GM18909 (cell line): ENCODE results near the gene AUP1.
"Not testable (repeated sequence)": the region's sequence is repeated elsewhere in the genome, so short reads cannot be mapped to it uniquely, and the experiment has no call there.

Experiments used
- ATAC-seq: cut with Tn5 transposase; IDR thresholded peaks from one replicate; pipeline ENCODE4 v1.9.1; 2021; ENCODE audit warnings: mild to moderate bottlenecking; ENCODE audit not compliant: unreplicated experiment, poor library complexity

AUP1 gene

GRCh38 chr2:74501335-74502071 is 28.0 kb downstream of the AUP1 start:
- no peak for ATAC-seq

- no peak for ATAC-seq
These were observed 28.9 kb downstream of the AUP1 start for GRCh38 chr2:74500578-74500946.

- ATAC-seq, result no peak
These were observed 29.4 kb downstream of the AUP1 start for GRCh38 chr2:74499940-74500577.

GRCh38 chr2:74499267-74499939 is 30.1 kb downstream of the AUP1 start, which contains the start of gene LBX2:
Gene LBX2, minus strand, starts transcription at chr2:74499603. Its CDS starts 66 bp downstream, at chr2:74499537.
- no peak for ATAC-seq

- ATAC-seq, result no peak
These were observed 30.8 kb downstream of the AUP1 start for GRCh38 chr2:74498500-74499266.

GRCh38 chr2:74497777-74498499 is 31.6 kb downstream of the AUP1 start:
- ATAC-seq, result no peak

GRCh38 chr2:74496997-74497776 is 32.3 kb downstream of the AUP1 start:
- no peak for ATAC-seq

GRCh38 chr2:74495440-74495839 is 34.1 kb downstream of the AUP1 start:
- no peak for ATAC-seq

GRCh38 chr2:74493546-74493945 is 36.0 kb downstream of the AUP1 start:
- ATAC-seq, result no peak

GRCh38 chr2:74491648-74492544 is 37.6 kb downstream of the AUP1 start:
- no peak for ATAC-seq

- ATAC-seq, result no peak
These were observed 39.6 kb downstream of the AUP1 start for GRCh38 chr2:74489906-74490305.

- no peak for ATAC-seq
These were observed 40.6 kb downstream of the AUP1 start for GRCh38 chr2:74488643-74489481.

- ATAC-seq, result no peak
These were observed 43.4 kb downstream of the AUP1 start for GRCh38 chr2:74486141-74486540.

- ATAC-seq, result not testable (repeated sequence)
These were observed 45.8 kb downstream of the AUP1 start for GRCh38 chr2:74483675-74484164.

- ATAC-seq, result peak; percentile 92
These were observed 46.5 kb downstream of the AUP1 start, which contains the start of the genes CCDC142 and TTC31 for GRCh38 chr2:74482801-74483674. Gene CCDC142, minus strand, starts transcription at chr2:74482998. Its CDS starts 161 bp downstream, at chr2:74482837. Gene TTC31, plus strand, starts transcription at chr2:74483081. Its CDS starts 15 bp downstream, at chr2:74483096.
